ENCODE results near the gene HLA-DPB1. TPM values are rescaled to one million over a fixed set of nuclear protein-coding genes. Genes with fewer than 3 reads are reported as not detected.

HLA-DPB1 gene
- 10 to 100 TPM; 38.6 to 95.8 (median 61.7) TPM for total RNA-seq

DNA sequence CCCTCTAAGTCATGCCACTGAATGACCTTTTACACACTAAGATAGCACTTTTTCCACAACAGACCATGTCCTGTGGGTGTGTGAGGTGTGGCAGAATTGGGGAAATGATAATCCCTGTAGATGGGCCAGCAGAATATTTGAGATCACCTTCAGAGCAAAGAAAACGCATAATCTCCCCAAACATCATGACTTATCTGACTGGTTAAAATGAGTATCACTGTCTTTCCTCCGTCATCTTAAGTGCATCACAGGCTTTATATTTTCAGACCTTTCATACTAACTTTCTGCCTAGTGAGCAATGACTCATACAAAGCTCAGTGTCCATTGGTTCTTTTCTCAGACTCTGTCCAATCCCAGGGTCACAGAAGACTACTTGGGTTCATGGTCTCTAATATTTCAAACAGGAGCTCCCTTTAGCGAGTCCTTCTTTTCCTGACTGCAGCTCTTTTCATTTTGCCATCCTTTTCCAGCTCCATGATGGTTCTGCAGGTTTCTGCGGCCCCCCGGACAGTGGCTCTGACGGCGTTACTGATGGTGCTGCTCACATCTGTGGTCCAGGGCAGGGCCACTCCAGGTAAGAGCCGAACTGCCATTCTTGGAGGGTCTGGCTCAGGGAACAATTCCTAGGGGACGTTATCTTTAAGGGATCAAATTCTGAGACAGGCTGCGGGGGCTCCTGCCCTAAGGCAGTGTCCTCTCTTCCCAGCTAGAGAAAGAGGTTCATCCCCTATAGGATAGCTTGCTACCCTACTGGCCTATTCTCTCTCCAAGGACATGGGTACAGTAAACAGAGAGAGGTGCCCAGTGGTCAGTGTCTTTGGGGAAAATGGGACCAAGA, at the start of gene HLA-DPB1:
HLA-DPB1 (plus strand) TSS at position 423 of the 838 bp plus-strand sequence; CDS start at position 475, 52 bp downstream.
- H3K4me3 ChIP-seq, result peak within 1 kb of the TSS; percentile 35 to 48 (median 44)
- intact Hi-C loops (cut with DNase I), result no loop called here
- peaks cover 4 to 23% (median 13%) of the 10 kb centered on the region in 4 donors for H3K4me1 ChIP-seq
- no peaks in the 10 kb centered on the region for H3K36me3 ChIP-seq
- no peaks in the 10 kb centered on the region for H3K9me3 ChIP-seq
- peak within 1 kb of the TSS; percentile 55 to 74 (median 66) for H3K27ac ChIP-seq (replicated peaks in 1 of 4)
- H3K27me3 ChIP-seq, result no peaks in the 10 kb centered on the region
- WGBS, result 56% methylated on average over 10 of the region's 10 CpGs
- peak; percentile 66 for DNase-seq (ENCODE audit: extremely low spot score)
- TF ChIP-seq, protein P1, sequence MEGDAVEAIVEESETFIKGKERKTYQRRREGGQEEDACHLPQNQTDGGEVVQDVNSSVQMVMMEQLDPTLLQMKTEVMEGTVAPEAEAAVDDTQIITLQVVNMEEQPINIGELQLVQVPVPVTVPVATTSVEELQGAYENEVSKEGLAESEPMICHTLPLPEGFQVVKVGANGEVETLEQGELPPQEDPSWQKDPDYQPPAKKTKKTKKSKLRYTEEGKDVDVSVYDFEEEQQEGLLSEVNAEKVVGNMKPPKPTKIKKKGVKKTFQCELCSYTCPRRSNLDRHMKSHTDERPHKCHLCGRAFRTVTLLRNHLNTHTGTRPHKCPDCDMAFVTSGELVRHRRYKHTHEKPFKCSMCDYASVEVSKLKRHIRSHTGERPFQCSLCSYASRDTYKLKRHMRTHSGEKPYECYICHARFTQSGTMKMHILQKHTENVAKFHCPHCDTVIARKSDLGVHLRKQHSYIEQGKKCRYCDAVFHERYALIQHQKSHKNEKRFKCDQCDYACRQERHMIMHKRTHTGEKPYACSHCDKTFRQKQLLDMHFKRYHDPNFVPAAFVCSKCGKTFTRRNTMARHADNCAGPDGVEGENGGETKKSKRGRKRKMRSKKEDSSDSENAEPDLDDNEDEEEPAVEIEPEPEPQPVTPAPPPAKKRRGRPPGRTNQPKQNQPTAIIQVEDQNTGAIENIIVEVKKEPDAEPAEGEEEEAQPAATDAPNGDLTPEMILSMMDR (IDR thresholded peaks at IDR 0.05), result no peak
- peak; percentile 44 to 78 for TF ChIP-seq POLR2AphosphoS5 (IDR thresholded peaks at IDR 0.05)
- no peak for TF ChIP-seq POLR2A (IDR thresholded peaks at IDR 0.05; ENCODE audit: low read depth)

GRCh38 chr6:33028220-33028849, 47.5 kb upstream of the HLA-DPB1 start:
- Histone ChIP-seq H3K27ac (replicated peaks in 1 of 4) (peak overlapping the region; percentile 31 to 65 (median 53)), H3K9me3 (no peaks in the 10 kb centered on the region), H3K27me3 (peaks cover 0 to 5% (median 0%) of the 10 kb centered on the region in 4 donors), H3K36me3 (no peaks in the 10 kb centered on the region), H3K4me1 (peaks cover 0 to 17% (median 2%) of the 10 kb centered on the region in 4 donors), H3K4me3 (no peak overlapping the region)
- TF ChIP-seq EP300 (IDR thresholded peaks at IDR 0.05) (no peak), POLR2AphosphoS5 (IDR thresholded peaks at IDR 0.05) (no peak), POLR2A (IDR thresholded peaks at IDR 0.05; ENCODE audit: low read depth) (no peak)
- TF ChIP-seq, protein P1 (IDR thresholded peaks at IDR 0.05), result no peak
- 12% methylated on average over 1 of the region's 1 CpG for WGBS
- intact Hi-C loops (cut with DNase I), result no loop called here
- DNase-seq (ENCODE audit: extremely low spot score), result no peak

GRCh38 chr6:33029328-33030184, 46.2 kb upstream of the HLA-DPB1 start:
- Histone ChIP-seq H3K36me3 (no peaks in the 10 kb centered on the region), H3K4me1 (peaks cover 0 to 17% (median 2%) of the 10 kb centered on the region in 4 donors), H3K27me3 (peaks cover 0 to 5% (median 0%) of the 10 kb centered on the region in 4 donors), H3K9me3 (no peaks in the 10 kb centered on the region), H3K4me3 (no peak overlapping the region), H3K27ac (replicated peaks in 1 of 4) (peak overlapping the region; percentile 41 to 65 (median 60))
- TF ChIP-seq POLR2A (IDR thresholded peaks at IDR 0.05; ENCODE audit: low read depth) (no peak), POLR2AphosphoS5 (IDR thresholded peaks at IDR 0.05) (peak; percentile 61 to 78), EP300 (IDR thresholded peaks at IDR 0.05) (no peak)
- DNase-seq (ENCODE audit: extremely low spot score), result no peak
- WGBS, result 55% methylated on average over 6 of the region's 6 CpGs
- intact Hi-C loops (cut with DNase I), result no loop called here

- Histone ChIP-seq H3K27me3 (peaks cover 0 to 5% (median 0%) of the 10 kb centered on the region in 4 donors), H3K9me3 (no peaks in the 10 kb centered on the region), H3K36me3 (no peaks in the 10 kb centered on the region), H3K4me1 (peaks cover 0 to 17% (median 2%) of the 10 kb centered on the region in 4 donors), H3K4me3 (no peak overlapping the region), H3K27ac (replicated peaks in 1 of 4) (peak overlapping the region; percentile 40 to 65 (median 60))
- no peak for DNase-seq (ENCODE audit: extremely low spot score)
- intact Hi-C loops (cut with DNase I), result no loop called here
- no peak for TF ChIP-seq POLR2A (IDR thresholded peaks at IDR 0.05; ENCODE audit: low read depth)
- TF ChIP-seq, protein P1 (IDR thresholded peaks at IDR 0.05), result no peak
- no peak for TF ChIP-seq EP300 (IDR thresholded peaks at IDR 0.05)
- no peak for TF ChIP-seq POLR2AphosphoS5 (IDR thresholded peaks at IDR 0.05)
- 39% methylated on average over 3 of the region's 3 CpGs for WGBS
These were observed 45.5 kb upstream of the HLA-DPB1 start for GRCh38 chr6:33030245-33030644.

Measured in esophagus muscularis mucosa (tissue), 4 donors.